Renal cortical epithelial cell (primary cell): Measurements from ENCODE around the gene MACROD2. TPM values are rescaled to one million over a fixed set of nuclear protein-coding genes. Genes with fewer than 3 reads are reported as not detected.

Experiments used
- DNase-seq: peaks from one replicate; pipeline ENCODE4 v3.0.0-alpha.2; 2011; ENCODE audit warnings: low read depth
- total RNA-seq: library from RNA; depleted of rRNA; stranded (reverse); fragments of >200 nt; gene quantifications from 2 replicates; pipeline ENCODE4 v1.2.3, GENCODE V29; 2014

The MACROD2 gene
- total RNA-seq, 1 donor from 2014 or later: 5.4 TPM

- no peak for DNase-seq
Measured at GRCh38 chr20:15895560-15896084, 1900.3 kb downstream of the MACROD2 start.

- DNase-seq: no peak
Measured at GRCh38 chr20:15899967-15900366, 1904.7 kb downstream of the MACROD2 start.

DNA sequence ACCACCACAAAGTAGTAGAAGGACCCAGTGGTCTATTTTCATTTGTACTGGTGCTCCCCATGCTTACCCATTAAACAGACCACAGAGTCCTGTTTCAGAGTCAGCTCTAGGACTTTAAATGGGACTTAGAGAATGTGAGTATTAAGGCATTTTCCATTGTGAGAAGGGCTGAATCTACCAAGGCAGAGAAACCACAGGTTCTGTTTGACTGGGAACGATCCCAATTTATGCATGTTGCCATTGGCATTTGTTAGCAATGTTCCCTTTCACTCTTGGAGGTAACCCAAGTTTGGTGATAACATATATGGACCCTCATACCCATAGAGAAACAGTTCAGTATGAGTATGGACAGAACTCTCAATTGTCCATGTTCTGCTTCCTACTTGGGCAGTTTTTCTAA is 1905.1 kb downstream of the MACROD2 start:
- peak; percentile 43 for DNase-seq

DNA sequence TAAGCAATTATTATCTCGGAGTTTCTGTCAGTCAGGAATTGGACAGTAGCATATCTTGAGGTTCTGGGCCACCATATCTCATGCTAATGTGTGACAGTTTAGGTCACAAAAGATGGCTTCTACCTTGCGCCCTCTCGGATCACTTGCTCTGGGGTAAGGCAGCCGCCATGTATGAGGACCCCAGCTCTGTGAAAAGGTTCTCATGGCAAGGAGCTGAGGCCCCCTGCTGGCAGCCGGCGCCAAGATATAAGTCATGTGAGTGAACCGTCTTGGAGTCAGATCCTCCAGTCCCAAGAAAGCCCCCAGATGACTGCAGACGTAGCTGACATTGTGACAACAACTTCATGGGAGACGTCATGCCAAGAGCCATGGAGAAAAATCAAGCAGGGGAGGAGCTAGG is 1907.2 kb downstream of the MACROD2 start:
- no peak for DNase-seq

- DNase-seq: no peak
Measured at GRCh38 chr20:15905661-15906060, 1910.3 kb downstream of the MACROD2 start.

DNA sequence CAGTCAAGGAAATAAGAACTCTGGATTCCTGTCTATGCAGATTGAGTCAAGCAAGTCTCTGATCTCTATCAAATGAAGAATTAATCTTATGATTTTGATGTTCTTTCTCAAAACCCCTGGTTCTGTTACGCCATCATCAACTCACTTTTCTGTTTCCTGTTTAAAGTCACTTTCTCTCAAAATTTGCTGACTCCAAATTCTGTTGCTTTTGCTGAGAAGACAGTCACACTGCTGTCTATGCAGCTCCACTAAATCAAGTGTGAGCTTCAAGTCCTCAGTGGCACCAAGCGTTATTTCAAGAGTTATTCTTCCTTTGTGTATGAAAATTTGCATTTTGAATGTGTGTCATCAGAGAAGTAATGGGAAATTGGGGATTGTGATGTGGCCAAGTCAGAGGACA is 1914.7 kb downstream of the MACROD2 start:
- DNase-seq: no peak

GRCh38 chr20:15911581-15911980 is 1916.3 kb downstream of the MACROD2 start:
- DNase-seq: no peak

DNA sequence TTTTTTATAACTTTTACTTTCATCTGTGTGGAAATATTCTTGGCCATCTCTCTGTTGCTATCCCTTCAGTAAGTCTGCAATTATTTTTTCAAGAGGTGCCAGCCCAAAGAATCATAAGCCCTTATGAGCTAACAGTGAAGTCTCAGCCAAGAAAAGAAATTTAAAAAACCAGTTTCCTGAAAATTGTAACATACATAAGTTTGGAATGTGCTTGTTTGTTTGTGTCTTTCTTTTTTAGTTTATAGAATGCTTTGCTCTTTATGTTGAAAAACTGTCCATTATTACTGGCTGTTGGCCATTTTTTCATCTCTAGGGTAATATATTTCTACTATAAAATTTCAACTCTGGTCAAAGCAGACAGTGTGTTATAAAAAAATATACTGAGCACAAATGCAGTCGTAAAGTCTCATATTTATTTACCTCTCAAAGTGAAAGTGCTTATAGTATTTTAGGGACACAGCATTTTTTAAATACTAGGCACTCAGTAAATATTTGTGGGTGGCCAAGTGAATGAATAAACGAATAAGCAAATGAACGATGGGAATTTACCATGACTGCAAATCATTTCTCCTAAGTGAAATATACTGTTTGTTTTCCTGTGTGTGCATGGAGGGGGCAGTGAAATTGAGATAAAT is 1918.2 kb downstream of the MACROD2 start:
- DNase-seq: peak; percentile 15

GRCh38 chr20:15916623-15917022 is 1921.3 kb downstream of the MACROD2 start:
- DNase-seq: peak; percentile 3

DNA sequence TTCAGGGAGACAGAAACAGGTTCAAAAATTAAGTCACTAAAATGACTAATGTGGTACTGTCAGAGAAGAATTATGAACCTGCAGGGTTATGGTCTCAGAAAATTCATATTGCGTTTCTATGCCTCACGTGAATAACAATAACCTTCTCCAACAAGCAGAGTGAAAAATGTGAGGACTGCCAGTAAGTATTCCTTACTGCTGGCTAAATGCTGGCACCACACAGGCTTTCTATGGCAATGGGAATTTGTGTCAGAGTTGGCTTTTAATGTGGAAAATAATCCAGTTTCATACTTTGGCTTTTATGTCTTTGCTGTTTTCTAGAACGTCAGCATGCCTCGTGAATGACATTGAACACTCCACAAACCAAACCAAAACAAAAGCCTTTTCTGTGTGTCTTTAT is 1922.0 kb downstream of the MACROD2 start:
- no peak for DNase-seq

DNA sequence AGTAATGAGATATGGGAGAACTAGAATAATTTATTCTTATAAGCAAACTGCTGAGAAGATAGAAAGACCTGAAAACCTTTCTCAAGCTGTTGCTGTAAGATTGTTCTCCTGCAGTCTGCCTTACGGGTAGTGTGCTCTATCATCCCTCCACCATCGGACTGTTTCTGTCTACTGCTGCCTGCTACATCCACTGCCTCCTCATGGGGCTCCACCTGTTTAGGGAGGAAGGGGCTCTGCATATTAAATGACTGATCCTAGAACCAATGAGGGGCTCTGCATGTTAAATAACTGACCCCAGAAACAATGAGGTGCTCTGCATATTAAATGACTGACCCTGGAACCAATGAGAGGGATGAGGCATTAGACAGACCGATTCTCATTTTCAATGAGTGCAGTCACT is 1923.3 kb downstream of the MACROD2 start:
- no peak for DNase-seq

GRCh38 chr20:15919118-15919517 is 1923.8 kb downstream of the MACROD2 start:
- no peak for DNase-seq

GRCh38 chr20:15921930-15922329 is 1926.6 kb downstream of the MACROD2 start:
- DNase-seq: no peak

GRCh38 chr20:15922556-15922955 is 1927.2 kb downstream of the MACROD2 start:
- no peak for DNase-seq

- no peak for DNase-seq
Measured at GRCh38 chr20:15923030-15923776, 1927.9 kb downstream of the MACROD2 start.

GRCh38 chr20:15924556-15924955 is 1929.2 kb downstream of the MACROD2 start:
- DNase-seq: no peak

DNA sequence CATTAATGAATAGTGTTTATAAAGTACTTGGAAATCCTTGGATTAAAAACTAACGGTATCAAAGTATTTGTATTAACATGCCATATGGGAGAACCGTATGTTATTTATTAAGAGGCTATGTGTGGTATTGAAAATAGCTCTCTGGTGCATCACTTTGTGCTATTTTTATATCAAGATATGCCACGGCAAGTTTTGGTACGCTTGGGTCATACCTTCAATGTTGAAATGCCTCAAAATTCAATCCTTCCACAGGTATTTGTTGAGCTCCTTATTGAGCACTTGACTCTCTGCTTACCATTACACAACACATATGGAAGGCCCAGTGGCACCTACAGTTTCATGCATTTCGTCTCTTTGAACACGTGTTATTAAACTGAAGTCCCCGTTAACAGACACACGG is 1930.1 kb downstream of the MACROD2 start:
- DNase-seq: no peak

DNA sequence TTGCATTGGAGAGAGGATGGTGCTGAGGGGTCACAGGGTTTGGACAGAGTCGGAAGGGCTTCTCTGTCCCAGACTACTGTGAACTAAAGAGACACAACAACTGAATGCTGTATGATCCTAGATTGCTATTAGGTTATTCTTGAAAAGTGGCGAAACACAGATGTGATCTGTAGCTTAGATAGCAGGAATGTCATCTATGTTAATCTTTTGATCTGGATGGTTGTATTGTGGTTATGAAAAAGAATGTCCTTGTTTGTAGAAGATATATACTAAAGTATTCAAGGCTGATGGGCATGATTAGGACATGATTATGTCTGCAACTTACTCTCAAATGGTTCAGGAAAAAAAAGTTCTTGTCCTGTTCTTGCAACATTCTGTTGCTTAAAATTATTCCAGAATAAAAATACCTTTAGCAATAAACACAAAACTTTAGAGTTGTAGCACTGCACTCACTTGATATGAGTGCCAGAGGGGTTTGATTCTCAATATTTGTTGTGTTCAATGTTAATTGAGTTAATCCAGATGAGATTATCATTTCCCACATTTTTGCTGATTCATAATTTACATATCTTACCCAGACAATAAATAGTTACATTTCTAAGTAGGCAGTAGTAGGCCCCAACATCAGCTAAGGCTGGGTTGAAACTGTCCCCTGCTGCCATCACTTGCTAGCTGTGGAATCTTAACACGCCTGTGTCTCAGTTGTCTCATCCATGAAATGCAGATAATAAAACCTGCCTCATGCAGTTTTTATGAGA is 1932.8 kb downstream of the MACROD2 start:
- no peak for DNase-seq

DNA sequence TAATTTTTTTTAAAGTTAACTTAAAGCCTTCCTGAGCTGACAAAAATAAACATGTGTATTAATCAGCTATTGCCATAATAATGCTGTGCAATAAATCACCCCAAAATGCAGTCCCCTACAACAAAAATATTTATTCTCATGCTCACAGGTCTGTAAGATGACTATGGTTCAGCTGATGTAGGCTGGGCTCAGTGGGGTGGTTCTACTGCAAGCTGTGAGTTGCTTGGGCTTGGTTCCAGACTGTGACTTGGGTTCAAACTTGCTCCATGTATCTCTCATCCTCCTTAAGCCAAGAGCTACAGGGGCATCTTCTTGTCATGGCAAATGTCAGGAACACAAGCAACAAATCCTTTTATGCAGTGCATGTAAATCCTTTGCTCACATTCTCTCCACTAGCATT is 1933.6 kb downstream of the MACROD2 start:
- DNase-seq: no peak

GRCh38 chr20:15930311-15931305 is 1935.3 kb downstream of the MACROD2 start:
- peak; percentile 93 for DNase-seq

DNA sequence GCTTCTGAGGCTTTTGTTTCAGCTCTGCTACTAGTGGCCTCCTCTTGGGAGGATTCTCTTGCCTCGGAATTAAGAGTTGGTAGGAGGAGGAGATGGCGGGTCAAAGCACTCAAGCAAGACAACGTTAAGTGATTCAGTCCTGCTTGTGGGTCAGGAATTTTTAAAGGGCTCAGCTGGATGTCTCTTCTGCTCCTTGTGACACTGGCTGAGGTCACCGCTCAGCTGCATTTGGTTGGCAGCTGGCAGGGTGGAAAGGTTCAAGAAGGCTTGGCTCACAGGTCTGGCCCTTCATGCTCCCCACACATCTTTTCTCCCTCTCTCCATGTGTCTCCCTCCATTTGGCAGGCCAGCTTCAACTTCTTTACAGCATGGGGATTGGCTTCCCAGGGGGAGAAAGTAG is 1936.6 kb downstream of the MACROD2 start:
- DNase-seq: no peak
